GM23248 (cell line): ENCODE measurements around the gene RNF151. TPM values are rescaled to one million over a fixed set of nuclear protein-coding genes. Genes with fewer than 3 reads are reported as not detected.

ENCODE experiments used
- DNase-seq: peaks from one replicate; pipeline ENCODE4 v3.0.0-alpha.2; 2015
- H2AFZ ChIP-seq: fragments of 200-600 bp; sonication (generic); 2 replicates; pipeline ENCODE4 v1.6.1; 2016; ENCODE audit warnings: antibody characterized with exemption
- H3F3A ChIP-seq: fragments of 200-600 bp; sonication (generic); 2 replicates; pipeline ENCODE4 v1.6.1; 2016; ENCODE audit warnings: mild to moderate bottlenecking, antibody characterized with exemption, mixed run types; ENCODE audit not compliant: insufficient read depth
- H3K27ac ChIP-seq: fragments of 200-600 bp; sonication (generic); 2 replicates; pipeline ENCODE4 v1.5.1; 2016; ENCODE audit warnings: mild to moderate bottlenecking
- H3K27me3 ChIP-seq: fragments of 200-600 bp; sonication (generic); replicated peaks from 2 replicates; pipeline ENCODE4 v1.6.1; 2016; ENCODE audit warnings: mild to moderate bottlenecking; ENCODE audit not compliant: insufficient read depth
- H3K36me3 ChIP-seq: fragments of 200-600 bp; sonication (generic); 2 replicates; pipeline ENCODE4 v1.6.1; 2016; ENCODE audit warnings: low read depth, mild to moderate bottlenecking
- H3K4me1 ChIP-seq: fragments of 200-600 bp; sonication (generic); 2 replicates; pipeline ENCODE4 v1.6.1; 2016; ENCODE audit warnings: mild to moderate bottlenecking; ENCODE audit not compliant: insufficient read depth
- H3K4me2 ChIP-seq: fragments of 200-600 bp; sonication (generic); one replicate; pipeline ENCODE4 v1.6.1; 2016; ENCODE audit warnings: mild to moderate bottlenecking; ENCODE audit not compliant: unreplicated experiment
- H3K4me3 ChIP-seq: fragments of 200-600 bp; sonication (generic); 2 replicates; pipeline ENCODE4 v1.5.1; 2016; ENCODE audit warnings: mild to moderate bottlenecking
- H3K79me2 ChIP-seq: fragments of 200-600 bp; sonication (generic); 2 replicates; pipeline ENCODE4 v1.6.1; 2016; ENCODE audit warnings: mild to moderate bottlenecking; ENCODE audit not compliant: insufficient read depth
- H3K9ac ChIP-seq: fragments of 200-600 bp; sonication (generic); 2 replicates; pipeline ENCODE4 v1.6.1; 2016; ENCODE audit warnings: mild to moderate bottlenecking
- H3K9me2 ChIP-seq: fragments of 200-600 bp; sonication (generic); 2 replicates; pipeline ENCODE4 v1.6.1; 2016; ENCODE audit warnings: mixed run types, mild to moderate bottlenecking, moderate library complexity; ENCODE audit not compliant: insufficient read depth
- H3K9me3 ChIP-seq: fragments of 200-600 bp; sonication (generic); one replicate; pipeline ENCODE4 v1.6.1; 2017; ENCODE audit warnings: low read depth
- H4K20me1 ChIP-seq: fragments of 200-600 bp; sonication (generic); 2 replicates; pipeline ENCODE4 v1.6.0; 2016; ENCODE audit not compliant: insufficient read depth
- EZH2 ChIP-seq: fragments of 200-600 bp; sonication (generic); IDR thresholded peaks from 2 replicates; pipeline ENCODE4 v1.6.1; 2018; ENCODE audit warnings: antibody characterized with exemption, mild to moderate bottlenecking; ENCODE audit not compliant: insufficient read depth, poor library complexity, severe bottlenecking
- EZH2phosphoT487 ChIP-seq: fragments of 200-600 bp; sonication (generic); IDR thresholded peaks from 2 replicates; pipeline ENCODE4 v1.6.1; 2018; ENCODE audit warnings: antibody characterized with exemption, moderate library complexity, mild to moderate bottlenecking, low read depth; ENCODE audit not compliant: insufficient read depth
- WGBS, 2 experiments: methylation state at CpG; one replicate each; pipeline ENCODE4 v1.1.6; 2015 to 2017; ENCODE audit warnings: low lambda C conversion rate in 2 of 2, low coverage in 1 of 2; ENCODE audit errors: missing lambda C conversion rate in 2 of 2; 5-methylcytosine and 5-hydroxymethylcytosine counted together
- in situ Hi-C: fragments of 300-500 bp; cut with MboI; formaldehyde crosslinking; loops from 2 replicates; pipeline ENCODE4 v1.15.0; 2020
- polyA plus RNA-seq: library from polyadenylated mRNA; unstranded; fragments of >200 nt; fragmentation: Nextera tagmentation; extraction: Ambion mirVana; gene quantifications from 2 replicates; pipeline ENCODE4 v1.2.1, GENCODE V29; 2016
- total RNA-seq: library from RNA; depleted of rRNA; stranded (reverse); fragments of >200 nt; shearing (Covaris generic); gene quantifications from 2 replicates; pipeline ENCODE4 v1.2.3, GENCODE V29; 2014

The RNF151 gene
- total and polyA plus RNA-seq, 2 experiments from 2014 or later, result 0.25 TPM; not detected in 1

GRCh38 chr16:2001035-2001434 lies 34.4 kb downstream of the RNF151 start:
- in situ Hi-C loops, result no loop called here
- H3K9me3 ChIP-seq, result no peaks in the 10 kb centered on the region
- H3K27me3 ChIP-seq, result no peaks in the 10 kb centered on the region
- 98% methylated on average over 18 to 19 of the region's 19 CpGs for WGBS, 2 experiments
- no peak overlapping the region for H3K4me2 ChIP-seq
- peaks cover 60% of the 10 kb centered on the region for H3K79me2 ChIP-seq
- peaks cover 23% of the 10 kb centered on the region for H3K4me1 ChIP-seq
- H4K20me1 ChIP-seq, result peaks cover 5% of the 10 kb centered on the region; the same call in 1 of the 2 replicates
- TF ChIP-seq EZH2phosphoT487, result no peak
- no peak for TF ChIP-seq EZH2
- H3F3A ChIP-seq, result peaks cover 26% of the 10 kb centered on the region
- no peaks in the 10 kb centered on the region for H3K9me2 ChIP-seq
- no peak overlapping the region for H2AFZ ChIP-seq
- H3K4me3 ChIP-seq, result no peak overlapping the region
- H3K36me3 ChIP-seq, result peaks cover 20% of the 10 kb centered on the region
- H3K9ac ChIP-seq, result no peak overlapping the region
- no peak for DNase-seq
- H3K27ac ChIP-seq, result no peak overlapping the region

DNA sequence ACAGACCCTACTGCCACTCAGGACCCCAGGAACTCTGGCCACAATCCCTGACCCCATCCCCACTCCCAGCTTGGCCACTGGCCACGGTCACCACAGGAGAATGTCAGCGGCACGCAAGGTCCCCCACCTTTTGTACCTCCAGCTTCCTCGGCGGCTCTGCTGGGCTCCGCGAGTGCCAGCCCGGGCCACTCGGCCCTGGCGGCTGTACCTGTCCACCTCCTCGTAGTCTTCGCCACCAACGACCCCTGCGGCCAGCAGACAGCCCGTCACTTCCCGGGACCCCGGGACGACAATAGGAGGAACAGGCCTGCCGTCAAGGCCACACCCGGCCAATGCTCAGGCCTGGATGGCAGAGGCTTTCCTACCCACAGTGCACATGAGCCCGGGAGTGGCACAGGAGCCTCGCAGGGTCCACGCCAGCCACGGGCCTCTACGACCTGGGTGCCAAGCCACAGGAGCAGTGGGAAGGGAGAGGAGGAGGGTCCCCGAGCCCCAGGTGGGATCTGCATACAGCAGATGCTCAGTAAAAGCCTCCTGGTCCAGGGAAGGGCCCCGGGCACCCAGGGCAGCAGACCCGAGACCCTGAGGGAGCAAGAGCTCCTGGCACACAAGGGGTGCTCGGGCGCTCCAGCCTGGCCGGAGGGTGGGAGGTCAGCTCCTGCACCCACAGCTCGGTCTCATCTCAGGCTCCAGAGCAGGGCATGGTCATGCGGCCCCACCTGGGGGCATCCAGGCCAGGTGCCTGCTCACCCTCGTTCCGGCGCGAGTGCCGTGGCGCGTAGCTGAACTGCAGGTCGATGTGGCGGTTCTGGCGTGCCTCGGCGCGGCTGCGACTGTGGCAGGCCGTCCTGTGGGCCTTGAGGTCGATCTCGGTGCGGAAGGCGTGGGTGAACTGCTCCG lies 35.0 kb downstream of the RNF151 start:
- in situ Hi-C loops, result no loop called here
- peaks cover 19% of the 10 kb centered on the region for H3F3A ChIP-seq
- H3K9me3 ChIP-seq, result no peaks in the 10 kb centered on the region
- H3K4me1 ChIP-seq, result peaks cover 20% of the 10 kb centered on the region
- no peak for TF ChIP-seq EZH2phosphoT487
- no peak overlapping the region for H3K4me3 ChIP-seq
- no peak overlapping the region for H3K4me2 ChIP-seq
- peaks cover 67% of the 10 kb centered on the region for H3K79me2 ChIP-seq
- WGBS, 2 experiments, result 95 to 97% methylated on average over 46 to 53 of the region's 53 CpGs
- no peak overlapping the region for H3K27ac ChIP-seq
- H4K20me1 ChIP-seq, result peaks cover 5% of the 10 kb centered on the region; the same call in 1 of the 2 replicates
- no peaks in the 10 kb centered on the region for H3K27me3 ChIP-seq
- no peak overlapping the region for H2AFZ ChIP-seq
- peaks cover 18% of the 10 kb centered on the region for H3K36me3 ChIP-seq
- no peaks in the 10 kb centered on the region for H3K9me2 ChIP-seq
- DNase-seq, result no peak
- no peak overlapping the region for H3K9ac ChIP-seq

DNA sequence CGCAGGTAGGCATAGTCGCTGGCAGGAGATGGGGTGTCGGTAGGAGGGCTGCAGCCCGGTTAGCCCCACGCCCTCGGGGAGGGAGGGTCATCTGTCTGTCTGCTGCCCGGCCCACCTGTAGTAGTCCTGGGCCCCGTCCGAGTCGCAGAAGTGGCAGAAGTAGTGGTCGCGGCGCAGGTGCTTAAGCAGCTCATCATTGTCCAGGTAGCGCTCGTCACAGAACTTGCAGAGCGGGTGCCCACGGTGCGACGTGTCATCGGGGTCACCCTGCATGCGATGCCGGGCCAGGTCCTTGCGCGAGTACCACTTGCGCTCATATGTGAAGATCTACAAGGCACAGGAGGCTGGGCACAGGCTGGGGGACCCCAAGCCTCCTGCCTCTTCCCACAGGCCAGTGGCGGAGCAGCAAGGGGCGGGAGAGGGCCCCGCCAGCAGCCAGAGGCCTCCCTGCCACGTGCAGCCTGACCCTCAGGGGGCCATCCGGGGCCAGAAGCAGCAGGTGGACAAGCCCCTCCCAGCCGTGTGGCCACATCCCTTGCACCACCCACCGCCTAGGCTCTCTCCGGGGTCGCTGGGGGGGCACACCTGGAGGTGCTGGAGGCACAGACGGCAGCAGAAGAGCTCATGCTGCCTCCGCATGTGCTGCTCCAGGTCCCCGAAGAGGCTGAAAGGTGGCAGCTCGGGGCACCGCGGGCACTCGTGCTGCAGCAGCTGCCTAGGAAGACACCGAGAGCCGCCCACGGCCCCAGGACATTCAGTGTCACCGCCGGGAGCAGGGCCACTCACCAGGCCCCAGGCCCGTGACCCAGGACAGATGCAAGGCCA lies 36.0 kb downstream of the RNF151 start:
- Histone ChIP-seq H3K79me2 (peaks cover 76% of the 10 kb centered on the region), H3K4me2 (no peak overlapping the region), H3K4me3 (no peak overlapping the region), H2AFZ (no peak overlapping the region), H3K36me3 (peaks cover 16% of the 10 kb centered on the region), H3K9me3 (no peaks in the 10 kb centered on the region), H3K4me1 (peaks cover 19% of the 10 kb centered on the region), H3K9me2 (no peaks in the 10 kb centered on the region), H4K20me1 (peaks cover 10% of the 10 kb centered on the region; the same call in 1 of the 2 replicates), H3K9ac (no peak overlapping the region), H3K27me3 (no peaks in the 10 kb centered on the region), H3K27ac (no peak overlapping the region), H3F3A (peaks cover 15% of the 10 kb centered on the region)
- in situ Hi-C loops, result no loop called here
- no peak for TF ChIP-seq EZH2phosphoT487
- no peak for TF ChIP-seq EZH2
- no peak for DNase-seq
- 93 to 94% methylated on average over 46 to 47 of the region's 47 CpGs for WGBS, 2 experiments

DNA sequence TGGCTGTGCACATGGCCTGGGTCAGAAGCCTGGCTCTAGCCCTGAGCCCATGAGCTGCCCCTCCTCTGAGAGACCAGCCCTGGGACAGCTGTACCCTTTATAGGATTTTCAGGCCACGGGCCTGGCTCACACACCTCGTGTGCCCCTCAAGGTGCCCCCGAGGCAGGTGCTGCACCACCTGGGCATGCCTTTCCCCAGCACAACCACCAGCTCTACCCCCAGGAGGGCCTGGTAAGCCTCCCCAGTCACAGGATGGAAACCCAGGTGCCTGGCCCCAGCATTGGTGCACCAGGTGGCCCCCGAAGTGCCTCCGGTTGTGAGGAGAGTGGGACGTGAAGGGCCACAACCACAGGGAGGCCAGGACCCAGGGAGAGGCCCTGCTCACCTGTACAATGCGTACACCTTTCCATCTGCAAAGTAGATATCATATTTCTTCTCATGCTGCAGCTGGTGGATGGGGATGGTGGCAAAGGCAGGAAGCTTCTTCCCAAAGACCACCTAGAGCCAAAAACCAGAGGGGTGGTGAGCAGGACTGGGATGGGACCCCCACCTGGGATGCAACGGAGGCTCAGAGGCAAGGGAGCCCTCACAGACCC lies 36.7 kb downstream of the RNF151 start:
- WGBS, 2 experiments, result 70 to 79% methylated on average over 8 of the region's 8 CpGs

More for the DNA sequence above, 36.7 kb downstream of the RNF151 start:
- H3F3A ChIP-seq, result peaks cover 15% of the 10 kb centered on the region
- H3K36me3 ChIP-seq, result peaks cover 16% of the 10 kb centered on the region
- H3K9me3 ChIP-seq, result no peaks in the 10 kb centered on the region
- no peaks in the 10 kb centered on the region for H3K9me2 ChIP-seq
- peaks cover 11% of the 10 kb centered on the region; the same call in 1 of the 2 replicates for H4K20me1 ChIP-seq
- H3K27me3 ChIP-seq, result no peaks in the 10 kb centered on the region
- H3K4me3 ChIP-seq, result no peak overlapping the region
- H3K4me2 ChIP-seq, result no peak overlapping the region
- no peak for TF ChIP-seq EZH2
- TF ChIP-seq EZH2phosphoT487, result no peak
- no peak overlapping the region for H2AFZ ChIP-seq
- DNase-seq, result no peak
- H3K27ac ChIP-seq, result no peak overlapping the region
- H3K79me2 ChIP-seq, result peaks cover 83% of the 10 kb centered on the region
- in situ Hi-C loops, result no loop called here
- H3K9ac ChIP-seq, result no peak overlapping the region
- peaks cover 14% of the 10 kb centered on the region for H3K4me1 ChIP-seq
